ENCODE results near the gene REP15. TPM values are rescaled to one million over a fixed set of nuclear protein-coding genes. Genes with fewer than 3 reads are reported as not detected.

The REP15 gene
- total and polyA plus RNA-seq, 2 of the 4 experiments (the other 2 are of a cell fraction): 0.48 to 2.2 TPM

- TF ChIP-seq CHD1 (IDR thresholded peaks at IDR 0.05; ENCODE audit: low read depth, low read length): no peak
- TF ChIP-seq RFX5 (IDR thresholded peaks at IDR 0.05; ENCODE audit: low read depth, low read length): no peak
Observed at GRCh38 chr12:27703720-27704452, 7.6 kb downstream of the REP15 start (continued).

DNA sequence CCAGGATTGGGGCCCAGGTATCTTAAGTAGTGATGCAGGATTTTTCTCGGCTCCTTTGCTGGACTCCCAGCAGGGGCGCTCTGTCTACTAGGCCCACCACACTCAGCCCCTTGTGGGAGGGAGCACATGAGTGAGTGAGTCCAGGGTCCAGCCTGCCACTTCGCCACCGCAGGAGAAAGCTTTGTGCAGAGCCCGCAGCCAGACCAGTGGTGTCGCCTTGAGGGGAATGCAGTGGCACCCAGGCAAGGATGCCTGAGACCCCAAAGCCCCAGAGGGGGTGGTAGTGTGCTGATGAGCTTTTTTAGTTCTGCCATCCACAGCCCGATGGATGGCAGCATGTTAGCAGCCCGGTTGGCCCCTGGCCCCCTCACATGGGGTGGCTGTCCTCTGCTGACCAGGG, 9.0 kb downstream of the REP15 start:
- H2BK5ac ChIP-seq (ENCODE audit: low read depth, low read length, poor library complexity, severe bottlenecking): no peak overlapping the region
- dilution Hi-C loops (cut with HindIII; ENCODE audit: low sequenced_read_pairs, unreplicated experiment) (no loop called here), intact Hi-C loops (cut with micrococcal nuclease) (no loop called here), in situ Hi-C loops (cut with MboI; ENCODE audit: low sequenced_read_pairs) (no loop called here)
- H3K27ac ChIP-seq (ENCODE audit: insufficient read depth, low read length): no peak overlapping the region
- no peaks in the 10 kb centered on the region for H3K9me1 ChIP-seq (ENCODE audit: insufficient read depth, low read length)
- no peak overlapping the region for H2AFZ ChIP-seq (replicated peaks; ENCODE audit: low read length, poor library complexity)
- H4K20me1 ChIP-seq (ENCODE audit: insufficient read depth, low read length): no peaks in the 10 kb centered on the region
- no peak overlapping the region for H3K18ac ChIP-seq (ENCODE audit: low read depth, low read length)
- H3K56ac ChIP-seq (ENCODE audit: extremely low read depth, insufficient read depth, low read length): no peak overlapping the region
- H3K27me3 ChIP-seq (ENCODE audit: control insufficient read depth, insufficient read depth, low read length): no peaks in the 10 kb centered on the region
- no peak overlapping the region for H3K4me2 ChIP-seq (ENCODE audit: low read depth, low read length)
- no TSS peak for BruUV-seq (replicated peaks)
- no peaks in the 10 kb centered on the region for H3K9me3 ChIP-seq (ENCODE audit: control insufficient read depth, insufficient read depth, low read length)
- H3K23ac ChIP-seq (ENCODE audit: low read depth, low read length): no peak overlapping the region
- H4K91ac ChIP-seq (ENCODE audit: insufficient read depth, low read depth, low read length): no peak overlapping the region
- ATAC-seq (ENCODE audit: low read depth) (no peak), DNase-seq (no peak)
- no peaks in the 10 kb centered on the region for H3K79me1 ChIP-seq (ENCODE audit: low read depth in 1 of 2, low read length in 2 of 2)
- H3K4me3 ChIP-seq (ENCODE audit: insufficient read depth, low read depth, low read length): no peak overlapping the region
- no peak overlapping the region for H2AK9ac ChIP-seq (replicated peaks; ENCODE audit: low read depth, low read length, poor library complexity)
- TF ChIP-seq NFE2L2 (IDR thresholded peaks at IDR 0.05; ENCODE audit: low read depth, low read length) (no peak), BHLHE40 (IDR thresholded peaks at IDR 0.05; ENCODE audit: low read depth, low read length) (no peak), RCOR1 (IDR thresholded peaks at IDR 0.05; ENCODE audit: insufficient replicate concordance, low read length) (no peak), CEBPB (IDR thresholded peaks at IDR 0.05; ENCODE audit: low read depth, low read length) (no peak), POLR2A (IDR thresholded peaks at IDR 0.05; ENCODE audit: low read depth, low read length) (no peak), SMC3 (IDR thresholded peaks at IDR 0.05; ENCODE audit: low read depth, low read length) (no peak), CHD1 (IDR thresholded peaks at IDR 0.05; ENCODE audit: low read depth, low read length) (no peak), RFX5 (IDR thresholded peaks at IDR 0.05; ENCODE audit: low read depth, low read length) (no peak), MAZ (IDR thresholded peaks at IDR 0.05; ENCODE audit: borderline replicate concordance, low read depth, low read length) (no peak)
- POLR2A ChIA-PET (ENCODE audit: unreplicated experiment): interaction anchor here (0.6 kb wide), 1 partner anchor 682 kb away, joined by 3 read pairs; no protein-coding TSS in a partner anchor
- H3K4me1 ChIP-seq (ENCODE audit: control insufficient read depth, insufficient read depth, low read length): no peaks in the 10 kb centered on the region
- H3K14ac ChIP-seq (replicated peaks; ENCODE audit: low read depth, low read length): no peak overlapping the region
- H2AK5ac ChIP-seq (ENCODE audit: low read depth, low read length): no peak overlapping the region
- CTCF ChIA-PET: no interaction called here
- no peak overlapping the region for H3K9ac ChIP-seq (ENCODE audit: low read depth, low read length)
- H3K36me3 ChIP-seq (ENCODE audit: control insufficient read depth, insufficient read depth, low read length): no peaks in the 10 kb centered on the region
- no peak overlapping the region for H3K4ac ChIP-seq (ENCODE audit: low read depth, low read length)
- WGBS, 2 experiments (ENCODE audit: extremely low coverage in 2 of 2, insufficient read length in 1 of 2): no CpG with 5 or more reads among the region's 8 CpGs
- H2BK20ac ChIP-seq (ENCODE audit: low read depth, low read length): no peak overlapping the region
- H2BK120ac ChIP-seq (ENCODE audit: low read depth, low read length): no peak overlapping the region
- H2BK15ac ChIP-seq (ENCODE audit: low read depth, low read length): no peak overlapping the region
- no peak overlapping the region for H4K8ac ChIP-seq (ENCODE audit: low read depth in 2 of 2, low read length in 2 of 2)
- H4K5ac ChIP-seq (ENCODE audit: low read depth, low read length): no peak overlapping the region

Measured in IMR-90 (cell line).